Skin epidermis (tissue), 12 donors: Measurements from ENCODE around the gene ADPGK.
"Not testable (repeated sequence)": the region's sequence is repeated elsewhere in the genome, so short reads cannot be mapped to it uniquely, and the experiment has no call there.

ENCODE experiments used
- H3K27ac ChIP-seq, 21 experiments: fragments of 200-600 bp; sonication (generic) in 11 of 21; one replicate each; pipeline ENCODE4 v1.5.0; 2020; ENCODE audit warnings: mild to moderate bottlenecking in 3 of 21, inconsistent platforms in 2 of 21, moderate library complexity in 2 of 21
- H3K4me3 ChIP-seq, 7 experiments: fragments of 200-600 bp; sonication (generic) in 2 of 7; one replicate each; pipeline ENCODE4 v1.5.0; 2020; ENCODE audit warnings: inconsistent platforms in 2 of 7, mild to moderate bottlenecking in 2 of 7, moderate library complexity in 1 of 7

ADPGK gene

DNA sequence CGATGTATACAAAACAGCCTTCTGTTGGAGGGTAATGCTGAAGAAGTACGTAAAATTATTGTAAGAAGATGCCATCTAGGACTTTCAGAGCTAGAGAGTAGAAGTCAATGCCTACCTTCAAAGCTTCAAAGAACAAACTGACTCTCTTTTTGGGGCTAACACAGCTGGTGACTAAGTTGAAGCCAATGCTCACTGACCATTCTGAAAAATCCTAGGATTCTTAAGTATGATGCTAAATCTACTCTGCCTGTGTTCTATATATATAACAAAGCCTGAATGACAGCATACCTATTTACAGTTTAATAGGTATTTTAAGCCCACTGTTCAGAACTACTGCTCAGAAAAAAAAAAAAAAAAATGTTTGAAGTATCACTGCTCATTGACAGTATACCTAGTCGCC is 18.9 kb downstream of the ADPGK start:
- no peak overlapping the region for H3K27ac ChIP-seq
- no peak overlapping the region for H3K4me3 ChIP-seq

- Histone ChIP-seq H3K4me3 (no peak overlapping the region), H3K27ac (no peak overlapping the region)
These were observed 22.8 kb downstream of the ADPGK start for GRCh38 chr15:72760590-72761260.

DNA sequence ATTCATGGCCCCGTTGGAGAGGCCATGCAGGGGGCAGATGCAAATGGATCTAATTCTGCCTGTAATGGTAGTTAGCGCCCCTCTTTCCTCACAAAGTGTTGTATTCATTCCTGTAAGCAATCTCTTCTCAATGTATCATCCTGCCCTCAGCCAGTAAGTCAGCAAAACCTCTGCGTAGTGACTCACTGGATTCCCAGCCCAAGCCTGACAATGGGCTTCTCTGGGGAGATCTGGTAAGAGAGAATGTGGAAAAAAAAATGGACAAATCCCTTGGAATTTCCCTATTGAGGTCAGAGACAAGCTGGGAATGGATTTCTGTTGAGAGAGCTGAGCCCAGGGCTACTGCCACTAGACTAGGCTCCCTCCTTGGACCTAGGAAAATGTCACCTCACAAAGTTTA is 25.4 kb downstream of the ADPGK start:
- Histone ChIP-seq H3K27ac (peak overlapping the region in 10 of 21 experiments; percentile 3 to 74 (median 58)), H3K4me3 (no peak overlapping the region)

GRCh38 chr15:72754096-72754495 is 29.5 kb downstream of the ADPGK start:
- no peak overlapping the region for H3K4me3 ChIP-seq
- no peak overlapping the region for H3K27ac ChIP-seq

GRCh38 chr15:72751751-72752455 is 31.7 kb downstream of the ADPGK start:
- Histone ChIP-seq H3K27ac (peak overlapping the region in 1 of 21 experiments; percentile 4), H3K4me3 (no peak overlapping the region)

GRCh38 chr15:72749700-72750099 is 33.9 kb downstream of the ADPGK start:
- no peak overlapping the region for H3K27ac ChIP-seq

DNA sequence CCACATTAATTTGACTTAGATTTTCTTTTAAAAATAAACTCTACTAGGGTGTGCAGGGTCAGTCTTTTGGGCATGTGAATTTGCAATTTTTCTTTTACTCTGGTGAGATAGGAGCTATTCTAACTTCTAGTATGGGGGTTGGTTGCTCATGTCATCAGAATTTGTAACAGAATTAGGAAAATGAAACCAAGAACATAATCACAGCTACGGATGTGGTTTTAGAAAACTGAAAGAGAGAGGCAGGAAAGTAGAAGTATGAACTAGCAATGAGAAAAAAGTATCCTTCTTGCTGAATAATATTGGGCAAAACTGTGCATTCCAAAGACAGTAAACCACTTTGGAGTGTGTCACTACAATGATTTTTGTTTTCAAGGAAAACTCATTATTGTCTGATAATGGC is 43.3 kb downstream of the ADPGK start:
- Histone ChIP-seq H3K27ac (peak overlapping the region in 8 of 21 experiments; percentile 10 to 66 (median 30)), H3K4me3 (no peak overlapping the region)

More at GRCh38 chr15:72749700-72750099, 33.9 kb downstream of the ADPGK start:
- H3K4me3 ChIP-seq: no peak overlapping the region

DNA sequence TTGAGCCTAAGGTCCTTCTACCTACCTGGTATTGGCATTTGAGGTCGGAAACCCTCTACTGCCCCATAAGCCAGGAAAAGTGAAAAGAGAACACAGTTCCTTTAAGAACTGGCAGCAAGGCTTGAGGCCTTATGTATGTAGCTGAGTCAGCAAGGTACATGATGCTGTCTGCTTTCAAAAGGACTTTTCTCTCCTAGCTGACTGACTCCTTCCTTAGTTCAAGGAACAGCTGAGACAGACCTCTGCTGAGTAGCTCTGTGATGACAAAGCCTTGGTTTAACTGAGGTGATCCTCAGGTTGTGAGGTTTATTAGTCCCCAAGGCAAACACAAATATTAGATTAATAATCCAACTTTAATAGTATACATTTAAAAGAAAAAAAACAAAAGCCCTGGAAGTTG is 45.8 kb downstream of the ADPGK start:
- H3K4me3 ChIP-seq: no peak overlapping the region
- H3K27ac ChIP-seq: no peak overlapping the region

- Histone ChIP-seq H3K4me3 (no peak overlapping the region), H3K27ac (no peak overlapping the region)
These were observed 46.5 kb downstream of the ADPGK start for GRCh38 chr15:72737061-72737460.

DNA sequence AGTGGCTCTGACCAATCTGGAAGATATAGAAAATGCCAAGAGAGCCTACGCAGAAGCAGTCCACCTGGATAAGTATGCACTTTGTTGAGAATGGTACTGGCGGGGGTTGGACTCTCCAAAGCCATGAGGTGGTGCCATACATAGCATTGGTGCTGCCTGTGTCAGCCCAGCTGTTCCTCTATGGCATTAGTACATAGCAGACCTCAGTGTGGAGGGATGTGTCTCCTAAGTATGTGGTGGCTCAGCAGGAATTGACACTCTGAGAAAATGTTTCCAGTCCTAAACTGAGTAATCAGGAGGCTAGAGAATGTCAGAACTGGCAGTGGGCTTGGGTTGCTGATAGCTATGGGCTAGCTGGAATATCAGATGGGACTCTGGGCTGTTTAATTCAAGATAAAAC is 48.4 kb downstream of the ADPGK start:
- Histone ChIP-seq H3K4me3 (no peak overlapping the region), H3K27ac (no peak overlapping the region)

DNA sequence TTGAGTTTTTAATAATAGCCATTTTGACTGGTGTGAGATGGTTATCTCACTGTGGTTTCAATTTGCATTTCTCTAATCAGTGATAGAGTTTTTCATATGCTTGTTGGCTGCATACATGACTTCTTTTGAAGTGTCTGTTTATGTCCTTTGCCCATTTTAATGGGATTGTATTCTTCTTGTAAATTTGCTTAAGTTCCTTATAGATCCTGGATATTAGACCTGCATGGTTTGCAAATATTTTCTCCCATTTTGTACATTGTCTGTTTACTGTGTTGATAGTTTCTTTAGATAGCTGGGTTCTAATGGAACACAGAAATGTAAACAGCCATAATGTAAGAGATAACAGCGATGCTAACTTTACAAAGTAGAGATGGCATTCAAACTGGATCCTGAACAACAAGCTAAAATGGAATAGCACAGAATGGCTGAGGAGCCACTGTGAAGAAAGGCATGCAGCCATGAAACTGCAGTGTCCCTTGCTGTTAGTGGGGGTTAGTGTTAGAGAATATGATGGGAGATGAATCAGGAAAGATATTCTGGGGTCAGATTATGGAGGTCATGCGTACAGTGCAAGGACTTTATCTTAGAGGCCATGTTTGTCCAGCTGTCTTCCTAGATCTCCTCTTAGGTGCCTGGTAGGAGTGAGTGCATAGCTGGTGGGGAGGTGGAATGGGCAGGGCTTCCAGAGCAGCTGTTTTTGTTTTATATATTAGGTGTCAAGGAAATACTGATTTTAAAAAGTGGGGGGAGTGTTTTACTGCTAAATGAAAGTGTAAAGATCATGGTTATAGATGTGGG is 49.4 kb downstream of the ADPGK start:
- Histone ChIP-seq H3K27ac (no peak overlapping the region), H3K4me3 (no peak overlapping the region)

GRCh38 chr15:72732516-72732915 is 51.0 kb downstream of the ADPGK start:
- no peak overlapping the region for H3K27ac ChIP-seq
- no peak overlapping the region for H3K4me3 ChIP-seq

- H3K27ac ChIP-seq: no peak overlapping the region
- no peak overlapping the region for H3K4me3 ChIP-seq
These were observed 51.5 kb downstream of the ADPGK start for GRCh38 chr15:72732086-72732485.

DNA sequence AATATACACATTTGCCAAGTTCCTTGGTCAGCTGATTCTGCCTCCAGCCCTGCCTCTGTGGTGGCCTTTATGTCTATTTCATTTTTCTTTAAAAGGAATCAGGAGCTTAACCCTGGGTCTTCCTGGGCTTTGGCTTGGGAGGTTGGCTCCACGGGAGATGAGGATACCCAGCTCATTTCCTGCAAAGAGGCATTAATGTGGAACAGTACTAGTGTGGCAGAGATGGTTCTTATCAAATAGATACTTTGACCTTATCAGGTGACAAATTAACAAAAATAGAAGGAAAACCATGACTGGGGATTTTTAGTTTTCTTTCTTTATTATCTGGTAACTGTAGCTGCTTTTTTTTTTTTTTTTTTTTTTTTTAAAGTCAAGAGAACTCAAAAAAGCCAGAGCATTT is 54.7 kb downstream of the ADPGK start:
- Histone ChIP-seq H3K4me3 (no peak overlapping the region), H3K27ac (no peak overlapping the region)

GRCh38 chr15:72728249-72728648 is 55.3 kb downstream of the ADPGK start:
- not testable (repeated sequence) for H3K27ac ChIP-seq, H3K4me3 ChIP-seq

GRCh38 chr15:72727154-72727553 is 56.4 kb downstream of the ADPGK start:
- Histone ChIP-seq H3K27ac (no peak overlapping the region), H3K4me3 (no peak overlapping the region)

DNA sequence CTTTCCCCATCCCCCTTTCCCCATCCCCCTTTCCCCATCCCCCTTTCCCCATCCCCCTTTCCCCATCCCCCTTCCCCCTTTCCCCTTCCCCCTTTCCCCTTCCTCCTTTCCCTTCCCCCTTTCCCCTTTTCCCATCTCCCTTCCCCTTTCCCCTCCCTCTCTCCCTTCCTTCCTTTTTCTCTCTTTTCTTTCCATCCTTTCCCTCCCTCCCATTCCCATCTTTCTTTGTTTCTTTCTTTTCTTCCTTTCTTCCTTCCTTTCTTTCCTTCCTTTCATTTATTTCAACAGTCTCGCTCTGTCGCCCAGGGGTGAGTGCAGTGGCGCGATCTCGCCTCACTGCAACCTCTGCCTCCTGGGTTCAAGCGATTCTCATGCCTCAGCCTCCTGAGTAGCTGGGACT is 57.7 kb downstream of the ADPGK start:
- H3K27ac ChIP-seq, H3K4me3 ChIP-seq: not testable (repeated sequence)

DNA sequence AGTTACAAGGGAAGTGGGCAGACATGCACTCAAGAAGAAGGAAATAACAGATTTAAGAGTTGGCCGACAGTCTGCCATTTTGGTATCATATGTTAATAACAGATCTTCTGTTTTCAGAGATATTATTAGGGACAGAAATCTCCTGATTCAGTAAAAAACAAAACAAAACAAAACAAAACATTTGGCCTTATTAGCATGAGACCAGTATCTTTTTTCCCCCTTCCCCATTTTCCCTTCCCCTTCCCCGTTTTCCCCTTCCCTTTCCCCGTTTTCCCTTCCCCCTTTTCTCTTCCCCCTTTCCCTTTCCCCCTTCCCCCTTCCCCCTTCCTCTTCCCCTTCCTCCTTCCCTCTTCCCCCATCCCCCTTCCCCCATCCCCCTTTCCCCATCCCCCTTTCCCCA is 58.1 kb downstream of the ADPGK start:
- Histone ChIP-seq H3K27ac (no peak overlapping the region), H3K4me3 (no peak overlapping the region)

DNA sequence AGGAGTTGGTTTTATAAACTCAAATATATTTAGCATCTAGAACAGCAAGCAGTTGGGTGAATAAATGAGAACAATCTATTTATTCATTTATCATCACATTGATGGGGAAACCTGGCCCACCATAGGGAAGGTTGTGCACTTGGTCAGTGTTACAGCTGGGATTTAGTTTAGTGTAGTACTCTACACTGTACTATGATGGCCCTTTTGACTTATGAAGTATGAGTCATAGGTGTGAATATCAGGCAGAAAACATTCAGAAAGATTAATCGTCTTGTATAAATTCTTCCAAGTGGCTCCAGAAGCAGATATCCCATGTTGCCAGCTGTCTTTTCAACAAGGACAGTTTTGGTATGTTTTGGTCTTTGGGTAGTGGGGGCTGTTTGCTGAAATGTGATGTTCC is 59.5 kb downstream of the ADPGK start:
- H3K4me3 ChIP-seq: no peak overlapping the region

GRCh38 chr15:72722071-72722696 is 61.4 kb downstream of the ADPGK start:
- Histone ChIP-seq H3K27ac (no peak overlapping the region), H3K4me3 (no peak overlapping the region)

More for the DNA sequence above, 59.5 kb downstream of the ADPGK start:
- no peak overlapping the region for H3K27ac ChIP-seq
